ENCODE measurements around the gene TIGD3. TPM values are rescaled to one million over a fixed set of nuclear protein-coding genes. Genes with fewer than 3 reads are reported as not detected.

TIGD3 gene
- total and polyA plus RNA-seq, 9 of the 15 experiments (the other 6 are each of a cell fraction or from before 2014, with no cell fraction given) = 0.06 to 1.3 (median 0.56) TPM

GRCh38 chr11:65362320-65362931 is 7.9 kb downstream of the TIGD3 start (continued):
- no peak for TF ChIP-seq CREB1 (IDR thresholded peaks at IDR 0.05)
- TF ChIP-seq CREB1 (CRISPR knock-in tag; IDR thresholded peaks at IDR 0.05) = no peak
- TF ChIP-seq SMARCA5 (IDR thresholded peaks at IDR 0.05) = no peak
- TF ChIP-seq ARID4B (CRISPR knock-in tag; IDR thresholded peaks at IDR 0.05) = no peak
- TF ChIP-seq TAF7 (tag; IDR thresholded peaks at IDR 0.05) = no peak
- peak; percentile 69 for TF ChIP-seq TCF3 (CRISPR knock-in tag; IDR thresholded peaks at IDR 0.05)
- TF ChIP-seq, protein P1, sequence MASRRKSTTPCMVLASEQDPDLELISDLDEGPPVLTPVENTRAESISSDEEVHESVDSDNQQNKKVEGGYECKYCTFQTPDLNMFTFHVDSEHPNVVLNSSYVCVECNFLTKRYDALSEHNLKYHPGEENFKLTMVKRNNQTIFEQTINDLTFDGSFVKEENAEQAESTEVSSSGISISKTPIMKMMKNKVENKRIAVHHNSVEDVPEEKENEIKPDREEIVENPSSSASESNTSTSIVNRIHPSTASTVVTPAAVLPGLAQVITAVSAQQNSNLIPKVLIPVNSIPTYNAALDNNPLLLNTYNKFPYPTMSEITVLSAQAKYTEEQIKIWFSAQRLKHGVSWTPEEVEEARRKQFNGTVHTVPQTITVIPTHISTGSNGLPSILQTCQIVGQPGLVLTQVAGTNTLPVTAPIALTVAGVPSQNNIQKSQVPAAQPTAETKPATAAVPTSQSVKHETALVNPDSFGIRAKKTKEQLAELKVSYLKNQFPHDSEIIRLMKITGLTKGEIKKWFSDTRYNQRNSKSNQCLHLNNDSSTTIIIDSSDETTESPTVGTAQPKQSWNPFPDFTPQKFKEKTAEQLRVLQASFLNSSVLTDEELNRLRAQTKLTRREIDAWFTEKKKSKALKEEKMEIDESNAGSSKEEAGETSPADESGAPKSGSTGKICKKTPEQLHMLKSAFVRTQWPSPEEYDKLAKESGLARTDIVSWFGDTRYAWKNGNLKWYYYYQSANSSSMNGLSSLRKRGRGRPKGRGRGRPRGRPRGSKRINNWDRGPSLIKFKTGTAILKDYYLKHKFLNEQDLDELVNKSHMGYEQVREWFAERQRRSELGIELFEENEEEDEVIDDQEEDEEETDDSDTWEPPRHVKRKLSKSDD (conservative IDR thresholded peaks at IDR 0.05; ENCODE audit: low read length) = no peak
- no peak for TF ChIP-seq DMBX1 (CRISPR knock-in tag; IDR thresholded peaks at IDR 0.05; ENCODE audit: borderline replicate concordance)
- TF ChIP-seq MNT (conservative IDR thresholded peaks at IDR 0.05) = no peak
- TF ChIP-seq MAZ (CRISPR knock-in tag; conservative IDR thresholded peaks at IDR 0.05 in 1 of 2, IDR thresholded peaks at IDR 0.05 in 1 of 2) = peak in 1 of 2 experiments; percentile 52; a peak in 1 of 4 replicates
- no peak for TF ChIP-seq SNIP1 (IDR thresholded peaks at IDR 0.05; ENCODE audit: low read depth)
- no peak for TF ChIP-seq PYGO2 (tag; IDR thresholded peaks at IDR 0.05)
- no peak; the same call in 1 of the 2 replicates for TF ChIP-seq RNF2 (IDR thresholded peaks at IDR 0.05)
- TF ChIP-seq ZNF398 (CRISPR knock-in tag; IDR thresholded peaks at IDR 0.05) = no peak
- TF ChIP-seq ZNF695 (CRISPR knock-in tag; IDR thresholded peaks at IDR 0.05) = no peak
- peak; percentile 36; the same call in 1 of the 2 replicates for TF ChIP-seq NCOR1 (IDR thresholded peaks at IDR 0.05)
- TF ChIP-seq NR2F6 (CRISPR knock-in tag; IDR thresholded peaks at IDR 0.05) = no peak
- TF ChIP-seq ZFP30 (CRISPR knock-in tag; IDR thresholded peaks at IDR 0.05; ENCODE audit: borderline replicate concordance) = no peak
